COR-L47 (cell line): ENCODE data around the gene CHRNA5.
"Not testable (repeated sequence)": the region's sequence is repeated elsewhere in the genome, so short reads cannot be mapped to it uniquely, and the experiment has no call there.

Source experiments
- DNase-seq: peaks from one replicate; lab custom pipeline; 2025; lab: John Stamatoyannopoulos, UW

CHRNA5 gene

DNA sequence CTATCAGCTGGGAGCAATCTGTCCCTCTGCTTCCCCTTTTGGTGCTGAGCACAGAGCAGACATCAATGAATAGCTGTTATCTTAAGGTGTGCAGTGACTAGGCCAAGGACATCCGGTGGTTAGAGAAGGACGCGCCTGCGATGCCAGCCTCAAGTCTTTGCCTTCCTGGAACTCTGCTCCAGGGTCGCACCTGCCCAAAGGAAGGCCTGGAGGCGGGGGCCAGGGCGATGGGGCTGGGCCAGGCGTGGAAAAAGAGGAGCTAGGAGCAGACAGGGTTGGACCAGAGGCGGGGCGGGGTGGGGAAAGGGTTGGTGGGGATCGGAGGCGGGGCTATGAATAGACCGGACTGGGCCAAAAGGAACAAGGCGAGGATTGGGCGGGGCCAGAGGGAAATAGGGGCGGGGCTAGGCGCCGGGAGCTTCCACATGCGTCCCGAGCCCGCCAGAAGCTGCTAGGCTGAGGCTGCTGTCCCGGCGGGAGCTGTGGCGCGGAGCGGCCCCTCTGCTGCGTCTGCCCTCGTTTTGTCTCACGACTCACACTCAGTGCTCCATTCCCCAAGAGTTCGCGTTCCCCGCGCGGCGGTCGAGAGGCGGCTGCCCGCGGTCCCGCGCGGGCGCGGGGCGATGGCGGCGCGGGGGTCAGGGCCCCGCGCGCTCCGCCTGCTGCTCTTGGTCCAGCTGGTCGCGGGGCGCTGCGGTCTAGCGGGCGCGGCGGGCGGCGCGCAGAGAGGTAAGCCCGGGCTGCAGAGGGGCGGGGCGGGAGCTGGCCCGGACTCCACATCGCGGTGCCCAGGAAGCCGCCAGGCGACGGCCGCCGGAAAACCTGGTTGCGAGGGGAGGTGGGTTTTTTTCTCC is at the start of gene CHRNA5:
TSS of gene CHRNA5 (plus strand) at position 424 of the 854 bp plus-strand sequence. CDS start at position 624, 200 bp downstream.
- DNase-seq: peak; percentile 64

DNA sequence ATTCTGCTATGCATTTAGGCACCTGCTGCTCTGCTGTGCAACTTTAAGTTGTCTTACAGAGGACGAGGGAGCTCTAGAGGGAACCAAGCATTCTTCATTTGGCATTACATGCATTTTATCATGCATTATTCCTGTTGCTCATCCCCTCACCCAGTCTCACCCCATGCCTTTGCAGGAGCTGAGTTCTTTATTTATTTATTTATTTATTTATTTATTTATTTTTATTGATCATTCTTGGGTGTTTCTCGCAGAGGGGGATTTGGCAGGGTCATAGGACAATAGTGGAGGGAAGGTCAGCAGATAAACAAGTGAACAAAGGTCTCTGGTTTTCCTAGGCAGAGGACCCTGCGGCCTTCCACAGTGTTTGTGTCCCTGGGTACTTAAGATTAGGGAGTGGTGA is 45.3 kb upstream of the CHRNA5 start:
- DNase-seq: not testable (repeated sequence)

DNA sequence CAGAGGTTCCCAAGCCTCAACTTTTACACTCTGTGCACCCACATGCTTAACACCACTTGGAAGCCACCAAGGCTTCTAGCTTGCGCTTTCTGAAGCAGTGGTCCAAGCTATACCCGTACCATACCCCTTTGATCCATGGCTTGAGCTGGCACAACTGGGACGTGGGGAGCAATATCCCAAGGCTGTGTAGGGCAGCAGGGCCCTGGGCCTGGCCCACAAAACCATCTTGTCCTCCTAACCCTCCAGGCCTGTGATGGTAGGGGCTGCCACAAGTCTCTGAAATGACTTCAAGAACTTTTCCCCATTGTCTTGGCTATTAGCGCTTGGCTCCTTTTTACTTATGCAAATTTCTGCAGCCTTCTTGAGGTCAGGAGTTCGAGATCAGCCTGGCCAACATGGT is 41.1 kb upstream of the CHRNA5 start:
- DNase-seq: no peak

DNA sequence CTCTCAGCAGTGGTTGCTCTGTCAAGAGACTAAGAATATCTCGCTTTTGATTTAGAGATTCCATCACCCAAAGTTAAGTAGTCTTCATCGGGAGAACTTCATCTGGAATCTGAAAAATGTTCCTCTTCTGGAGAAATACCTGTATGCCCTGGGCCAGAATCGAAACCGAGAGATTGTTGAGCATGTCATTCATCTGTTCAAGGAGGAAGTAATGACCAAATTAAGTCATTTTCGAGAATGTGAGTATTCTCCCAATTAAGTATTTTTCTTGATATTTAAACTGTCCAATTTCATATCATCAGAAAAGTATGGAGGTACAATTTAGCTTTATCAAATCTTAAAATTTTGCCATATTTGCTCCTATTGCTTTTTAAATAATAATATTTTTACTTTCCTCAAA is 38.0 kb upstream of the CHRNA5 start:
- no peak for DNase-seq

DNA sequence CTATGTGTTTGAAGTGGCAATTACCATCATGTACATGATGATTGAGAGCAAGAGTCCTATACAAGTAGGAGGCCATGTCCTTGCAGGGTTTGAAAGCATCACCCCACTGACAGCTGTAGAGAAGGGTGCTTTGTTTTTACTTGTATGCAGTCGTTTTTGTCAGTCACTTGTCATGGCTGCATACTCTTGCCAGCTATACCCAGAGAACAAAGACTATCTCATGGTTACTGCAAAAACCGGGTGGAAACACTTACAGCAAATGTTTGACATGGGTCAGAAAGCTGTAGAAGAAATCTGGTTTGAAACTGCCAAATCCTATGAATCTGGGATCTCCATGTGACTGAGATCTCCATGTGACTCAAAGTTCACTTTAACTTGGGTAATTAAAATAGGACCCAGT is 32.0 kb upstream of the CHRNA5 start:
- DNase-seq: no peak

DNA sequence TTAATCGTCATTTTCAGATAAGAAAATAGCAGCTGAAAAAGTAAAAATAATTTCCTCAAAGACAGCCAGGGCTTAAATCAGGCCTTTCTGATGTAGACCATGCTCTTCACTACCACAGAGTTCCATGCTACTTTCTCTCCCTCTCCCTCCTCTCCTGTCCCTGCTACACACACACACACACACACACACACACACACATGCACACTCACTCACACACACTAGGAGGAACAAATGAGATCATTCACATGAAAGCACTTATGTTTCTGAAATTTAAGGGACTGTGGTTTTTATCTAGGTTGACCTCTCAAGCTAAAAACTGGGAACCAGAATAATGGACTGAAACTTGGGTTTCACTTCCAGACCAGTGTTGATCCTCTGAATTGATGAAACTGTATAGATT is 29.2 kb upstream of the CHRNA5 start:
- DNase-seq: no peak

DNA sequence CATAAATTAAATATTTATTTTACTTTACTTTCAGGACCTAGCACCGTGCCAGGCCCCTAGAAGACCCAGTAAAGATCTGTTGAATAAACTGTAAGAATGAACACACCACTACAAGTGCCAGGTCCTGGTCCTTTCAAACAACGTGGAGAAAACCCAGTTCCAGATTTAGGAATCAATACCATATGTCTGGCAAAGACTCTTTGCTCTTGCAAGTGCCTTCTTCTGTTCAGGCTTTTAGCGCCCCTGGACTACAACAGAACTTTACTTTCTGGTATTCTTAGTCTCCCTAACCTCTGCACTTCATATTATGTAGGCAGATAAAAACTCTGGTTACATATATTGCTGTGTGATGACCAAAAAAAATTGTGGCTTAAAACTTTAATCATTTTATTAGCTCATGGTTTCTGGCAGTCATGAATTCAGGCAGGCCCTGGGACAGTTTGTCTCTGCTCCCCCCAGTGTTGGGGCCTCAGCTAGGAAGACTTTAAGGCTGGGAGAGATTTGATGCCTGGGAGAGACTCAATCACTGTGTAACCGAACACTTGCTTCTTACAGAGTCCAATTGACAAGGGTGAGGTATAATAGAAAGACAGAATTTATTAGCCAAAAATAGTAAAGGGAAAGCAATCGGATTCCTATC is 27.9 kb upstream of the CHRNA5 start:
- no peak for DNase-seq

DNA sequence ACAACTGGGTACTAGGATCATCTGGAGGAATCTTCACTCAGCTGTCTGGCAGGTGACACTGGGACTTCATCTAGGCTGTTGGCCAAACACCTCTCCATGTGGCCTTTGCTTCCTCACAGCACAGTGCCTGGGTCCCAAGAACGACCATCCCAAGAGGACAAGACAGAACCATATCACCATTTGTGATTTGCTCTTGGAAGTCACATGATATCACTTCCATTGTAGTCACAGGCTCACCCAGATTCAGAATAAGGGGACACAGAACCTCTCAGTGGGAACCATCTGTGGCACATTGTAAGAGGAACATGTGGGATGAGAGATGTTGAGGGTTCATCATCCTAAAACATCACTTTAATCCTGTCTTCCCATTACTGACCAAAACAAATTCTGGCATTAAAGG is 27.0 kb upstream of the CHRNA5 start:
- no peak for DNase-seq

DNA sequence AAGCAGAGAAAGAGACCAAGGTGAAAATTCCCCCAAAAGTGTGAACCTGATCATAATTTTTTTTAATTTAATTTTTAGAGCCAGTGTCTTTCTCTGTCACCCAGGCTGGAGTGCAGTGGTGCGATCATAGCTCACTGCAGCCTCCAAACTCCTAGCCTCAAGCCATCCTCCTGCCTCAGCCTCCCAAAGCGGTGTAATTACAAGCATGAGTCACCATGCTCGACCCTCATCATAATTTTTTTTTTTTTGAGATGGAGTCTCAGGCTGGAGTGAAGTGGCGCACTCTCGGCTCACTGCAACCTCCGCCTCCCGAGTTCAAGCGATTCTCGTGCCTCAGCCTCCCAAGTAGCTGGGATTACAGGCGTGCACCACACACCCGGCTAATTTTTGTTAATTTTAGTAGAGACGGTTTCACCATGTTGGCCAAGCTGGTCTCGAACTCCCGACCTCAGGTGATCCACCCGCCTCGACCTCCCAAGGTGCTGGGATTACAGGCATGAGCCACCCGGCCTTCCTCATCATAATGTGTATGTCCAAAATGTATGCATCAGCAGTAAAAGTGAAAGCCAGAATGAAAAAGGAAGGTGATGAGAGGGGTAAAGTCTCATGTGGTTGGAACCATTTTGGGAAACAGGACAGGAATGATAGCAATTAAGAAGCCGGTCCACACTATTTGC is 25.7 kb upstream of the CHRNA5 start:
- DNase-seq: not testable (repeated sequence)

DNA sequence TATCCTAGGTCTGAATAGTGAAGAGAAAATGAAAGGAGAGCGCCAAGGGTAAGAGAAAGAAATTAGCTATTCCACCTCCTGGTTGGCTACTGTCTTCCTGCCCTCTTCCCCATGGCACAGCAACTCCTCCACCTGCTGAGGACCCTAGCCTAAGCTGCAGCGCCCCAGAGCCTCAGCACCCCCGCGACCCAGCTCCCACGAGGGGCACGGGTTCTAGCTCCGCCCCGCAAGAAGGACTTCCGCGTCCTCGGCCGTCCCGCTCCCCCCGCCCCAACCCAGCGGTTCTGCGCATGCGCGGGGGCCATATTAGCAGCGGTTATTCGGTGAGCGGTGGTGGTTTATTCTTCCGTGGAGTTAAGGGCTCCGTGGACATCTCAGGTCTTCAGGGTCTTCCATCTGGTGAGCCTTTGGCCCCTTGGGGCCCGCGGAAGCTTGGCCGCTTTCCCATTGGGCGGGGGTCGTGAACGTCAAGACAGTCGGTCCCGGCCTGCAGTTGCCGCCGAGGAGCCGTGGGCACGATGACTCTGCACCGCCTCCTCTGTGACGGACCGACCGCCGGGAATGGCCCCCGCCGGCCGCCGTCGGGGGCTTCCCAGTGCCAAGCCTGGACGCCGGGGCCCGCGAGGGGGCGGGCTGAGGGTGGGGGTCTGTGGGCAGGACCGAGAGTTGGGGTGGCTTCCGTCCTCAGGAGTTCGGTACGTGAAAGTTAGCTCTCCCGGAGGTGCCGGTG is 25.0 kb upstream of the CHRNA5 start, which contains the start of gene PSMA4:
TSS of gene PSMA4 (plus strand) at position 304 of the 730 bp plus-strand sequence. CDS start 1,484 bp downstream, outside the sequence.
- DNase-seq: peak; percentile 86

DNA sequence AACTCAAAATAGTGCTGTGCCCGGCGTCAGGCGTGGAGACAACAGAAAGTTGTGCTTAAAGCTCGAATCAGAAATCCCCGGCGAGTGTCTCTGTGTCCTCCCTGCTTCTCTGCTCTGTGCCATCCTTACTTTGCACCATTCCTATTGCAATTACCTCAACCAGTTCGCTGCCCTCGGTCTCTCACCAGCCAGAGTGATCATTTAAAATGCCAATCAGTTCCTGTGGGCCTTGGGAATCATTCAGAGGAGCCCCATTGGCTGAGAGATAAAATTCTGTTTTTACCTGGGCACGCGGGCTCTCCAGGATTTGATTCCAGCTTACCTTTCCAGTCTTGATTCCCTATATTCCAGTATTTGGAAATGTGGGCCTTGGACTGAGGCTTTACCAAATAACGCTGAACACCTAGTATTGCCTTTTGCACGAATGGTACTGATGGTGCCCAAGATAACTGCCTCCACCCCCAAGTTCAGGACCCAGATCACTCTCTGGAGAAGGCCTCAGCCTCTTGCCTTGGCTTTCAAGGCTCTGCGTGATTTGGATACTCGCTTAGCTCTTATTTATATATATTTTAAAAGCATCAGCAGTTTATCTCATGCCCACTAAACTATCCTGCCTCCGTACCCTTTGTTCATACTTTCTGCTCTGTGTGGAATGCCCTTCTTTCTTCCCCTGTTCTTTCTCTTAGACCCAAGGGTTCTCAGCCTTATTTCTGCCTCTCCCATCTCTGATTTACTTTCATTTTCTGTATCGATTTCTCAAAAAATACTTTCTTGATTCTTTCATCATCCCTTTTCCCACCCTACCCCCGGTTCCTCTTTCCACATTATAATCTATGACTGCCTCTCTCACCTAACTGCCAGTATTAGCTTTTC is 24.2 kb upstream of the CHRNA5 start:
- no peak for DNase-seq

DNA sequence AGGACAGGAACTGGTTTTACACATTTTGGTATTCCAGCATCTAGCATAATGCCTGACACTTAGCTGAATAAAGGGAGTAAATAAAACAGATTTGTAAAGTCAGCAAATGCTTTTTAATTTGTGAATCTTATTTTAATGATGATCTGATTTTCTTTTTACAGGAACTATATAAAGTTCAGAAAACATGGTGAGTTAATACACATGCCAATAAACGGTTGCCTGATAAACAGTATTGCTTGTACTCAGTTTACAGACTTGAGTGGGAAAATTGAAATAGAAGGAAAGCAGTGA is 23.6 kb upstream of the CHRNA5 start:
- no peak for DNase-seq

DNA sequence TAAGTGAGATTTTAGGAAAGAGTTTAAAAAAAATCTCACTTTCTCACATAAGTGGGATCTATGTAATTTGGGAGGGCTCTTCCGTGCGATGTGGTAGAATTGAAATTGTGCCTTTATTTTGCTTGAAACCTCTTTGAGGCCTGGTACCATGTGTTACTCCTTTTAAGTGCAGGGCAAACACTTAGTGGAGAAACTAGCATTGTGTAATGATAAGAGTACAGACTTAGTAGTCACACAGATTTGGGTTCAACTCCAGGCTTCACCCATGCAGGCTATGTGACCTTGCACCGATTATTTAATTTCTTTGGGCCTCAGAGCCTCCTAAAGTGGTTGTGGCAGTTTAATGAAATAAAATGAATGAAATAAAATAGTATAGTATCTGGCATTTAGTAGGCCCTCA is 22.7 kb upstream of the CHRNA5 start:
- no peak for DNase-seq

DNA sequence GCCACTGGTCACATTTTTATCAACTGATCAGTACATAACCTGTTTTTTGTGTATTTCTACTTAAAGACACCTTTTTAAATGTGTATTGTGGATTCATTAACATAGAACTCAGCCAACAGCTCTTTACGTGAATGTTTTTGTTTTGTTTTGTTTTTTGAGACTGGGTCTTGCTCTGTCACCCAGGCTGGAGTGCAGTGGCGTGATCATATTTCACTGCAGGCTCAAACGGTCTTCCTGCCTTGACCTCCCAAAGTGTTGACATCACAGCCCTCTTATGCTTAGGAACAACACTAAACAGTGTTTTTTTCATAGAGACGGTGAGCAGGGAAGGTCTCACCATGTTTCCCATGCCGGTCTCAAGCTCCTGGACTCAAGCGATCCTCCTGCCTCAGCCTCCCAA is 15.1 kb upstream of the CHRNA5 start:
- no peak for DNase-seq

DNA sequence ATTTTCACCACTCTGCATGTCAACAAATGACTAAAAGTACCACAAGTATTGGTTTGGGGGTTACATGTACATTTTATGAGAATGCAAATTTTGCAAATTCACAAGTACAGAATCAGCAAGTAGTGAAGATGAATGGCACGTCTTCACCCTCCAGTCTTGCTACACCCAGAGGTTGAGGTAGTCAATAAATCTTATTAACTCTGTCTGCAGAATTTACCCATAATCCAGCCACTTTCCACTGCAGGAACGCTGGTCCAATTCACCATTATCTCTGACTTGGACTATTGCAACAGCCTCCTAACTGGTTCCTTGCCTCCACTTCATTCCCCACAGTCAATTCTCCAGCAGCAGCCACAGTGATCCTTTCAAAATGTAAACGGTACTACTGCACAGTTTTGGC is 14.5 kb upstream of the CHRNA5 start:
- no peak for DNase-seq

DNA sequence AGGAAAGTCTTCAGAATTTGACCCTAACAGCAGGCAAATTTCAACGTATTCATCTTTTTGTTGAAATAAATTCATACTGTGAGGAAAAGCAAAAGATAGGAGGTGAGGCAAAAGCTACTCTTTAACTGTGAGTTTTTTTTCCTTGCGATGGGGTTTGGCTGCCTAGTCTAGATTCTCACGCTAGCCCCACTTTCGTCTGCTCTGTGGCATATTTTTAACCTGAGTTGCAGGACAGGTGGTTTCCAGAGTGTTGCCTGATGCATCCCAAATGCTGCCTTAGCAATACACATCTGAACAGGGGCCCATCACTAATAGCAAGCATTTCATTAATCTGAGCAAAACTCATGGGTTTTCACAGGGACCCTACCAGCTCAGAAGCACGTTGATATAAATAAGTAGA is 13.4 kb upstream of the CHRNA5 start:
- DNase-seq: no peak

DNA sequence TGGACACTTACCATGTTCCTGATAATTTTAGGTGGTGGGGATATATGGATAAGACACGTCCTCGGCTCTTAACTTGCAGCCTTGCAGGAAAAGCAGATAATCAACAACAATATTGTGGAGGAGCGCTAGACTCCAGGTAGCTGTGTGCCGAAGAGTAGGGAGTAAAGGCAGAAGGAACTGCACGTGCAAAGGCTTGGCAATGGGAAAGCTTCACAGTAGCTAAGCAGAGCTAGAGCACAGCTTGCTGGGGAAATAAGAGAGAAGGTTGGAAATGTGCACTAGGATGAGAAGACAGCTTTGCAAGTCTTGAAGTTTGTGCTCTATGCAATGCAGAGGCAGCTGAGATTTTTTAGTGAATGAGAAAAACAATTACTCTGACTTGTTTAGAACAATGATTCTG is 12.7 kb upstream of the CHRNA5 start:
- no peak for DNase-seq

DNA sequence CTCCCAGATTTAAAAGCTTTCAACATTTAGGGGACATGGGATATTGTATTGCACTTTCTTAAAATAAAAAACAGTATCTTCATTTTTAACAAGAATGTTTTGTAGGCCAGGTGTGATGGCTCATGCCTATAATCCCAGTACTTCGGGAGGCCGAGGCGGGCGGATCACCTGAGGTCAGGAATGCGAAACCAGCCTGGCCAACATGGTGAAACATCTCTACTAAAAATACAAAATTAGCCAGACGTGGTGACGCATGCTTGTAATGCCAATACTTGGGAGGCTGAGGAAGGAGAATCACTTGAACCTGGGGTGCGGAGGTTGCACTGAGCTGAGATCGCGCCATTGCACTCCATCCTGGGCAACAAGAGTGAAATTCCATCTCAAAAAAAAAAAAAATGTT is 5.1 kb upstream of the CHRNA5 start:
- not testable (repeated sequence) for DNase-seq

DNA sequence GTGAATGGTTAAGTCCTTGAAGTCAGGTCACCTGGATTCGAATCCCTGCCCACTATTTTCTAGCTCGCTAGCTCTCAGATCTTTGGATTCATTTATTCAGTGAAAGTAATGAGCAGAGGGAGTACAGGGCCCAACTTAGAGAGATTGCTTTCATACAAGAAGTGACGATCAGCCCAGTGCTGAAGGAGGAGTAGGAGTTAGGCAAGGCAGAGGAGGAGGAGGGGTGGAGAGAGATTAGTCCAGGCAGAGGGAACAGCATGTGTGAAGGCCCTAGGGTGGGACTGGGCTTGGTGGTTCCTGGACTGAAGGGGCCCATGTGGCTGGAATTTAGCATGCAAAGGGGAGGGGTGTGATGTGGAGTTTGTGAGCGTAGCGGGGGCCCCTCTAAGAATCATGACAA is 3.8 kb upstream of the CHRNA5 start:
- no peak for DNase-seq

DNA sequence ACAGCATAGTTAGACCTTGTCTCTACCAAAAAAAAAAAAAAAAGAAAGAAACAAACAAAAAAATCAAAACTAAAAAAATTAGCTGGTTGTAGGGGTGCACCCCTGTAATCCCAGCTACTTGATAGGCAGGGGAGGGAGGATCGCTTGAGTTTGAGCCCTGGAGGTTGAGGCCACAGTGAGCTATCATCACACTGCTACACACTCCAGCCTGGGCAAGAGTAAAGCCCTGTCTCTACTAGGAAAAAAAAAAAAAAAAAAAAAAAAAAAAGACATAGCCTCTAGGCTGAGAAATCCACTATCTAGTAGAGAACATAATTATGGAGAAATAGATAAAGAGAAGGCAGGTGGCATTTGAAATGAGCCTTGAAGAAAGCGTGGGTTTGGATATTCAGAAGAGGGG is 2.2 kb upstream of the CHRNA5 start:
- DNase-seq: no peak

DNA sequence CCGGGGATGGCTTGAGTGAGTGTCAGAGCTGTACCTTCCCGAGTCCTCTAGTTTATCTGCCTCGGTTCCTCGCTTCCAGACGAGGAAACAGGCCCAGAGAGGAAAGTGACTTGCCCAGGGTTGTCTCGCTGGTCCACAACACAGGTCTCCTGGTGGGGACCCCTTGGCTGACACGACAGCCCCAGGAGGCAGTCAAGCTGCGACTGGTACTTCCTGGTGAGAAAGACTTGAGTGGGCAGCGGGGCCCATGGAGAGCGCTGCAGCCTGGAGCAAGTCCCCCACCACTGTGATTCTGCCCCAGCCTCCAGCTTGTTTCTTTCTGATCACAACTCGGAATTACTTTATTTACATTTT is 600 bp upstream of the CHRNA5 start:
- DNase-seq: no peak
